Heart right ventricle (tissue), 16 donors: ENCODE results near the gene NOP9. TPM values are rescaled to one million over a fixed set of nuclear protein-coding genes. Genes with fewer than 3 reads are reported as not detected.

Experiments used
- ATAC-seq, 8 donors: fragments of 200-7000 bp; cut with Tn5 transposase; one replicate each; pipeline ENCODE4 v1.9.1; 2020; ENCODE audit warnings: mild to moderate bottlenecking in 8 of 8, moderate library complexity in 8 of 8, moderate number of reproducible peaks in 1 of 8
- DNase-seq, 2 donors: peaks; one replicate each; pipeline ENCODE4 v3.0.0-alpha.2; 2020
- H3K27ac ChIP-seq, 10 donors: fragments of 200-600 bp; sonication (generic) in 2 of 10; one replicate each; pipeline versions ENCODE4 v1.5.0 to v1.8.0; 2020 to 2022; ENCODE audit warnings: mild to moderate bottlenecking in 3 of 10
- H3K27me3 ChIP-seq, 7 donors: fragments of 200-600 bp; one replicate each; pipeline ENCODE4 v1.8.0; 2021 to 2022; ENCODE audit warnings: mild to moderate bottlenecking in 2 of 7
- H3K36me3 ChIP-seq, 9 donors: fragments of 200-600 bp; sonication (generic) in 1 of 9; one replicate each; pipeline versions ENCODE4 v1.5.0 to v1.8.0; 2020 to 2022; ENCODE audit warnings: mild to moderate bottlenecking in 2 of 9
- H3K4me1 ChIP-seq, 9 donors: fragments of 200-600 bp; sonication (generic) in 1 of 9; one replicate each; pipeline versions ENCODE4 v1.5.0 to v1.8.0; 2020 to 2022; ENCODE audit warnings: mild to moderate bottlenecking in 4 of 9
- H3K4me3 ChIP-seq, 10 donors: fragments of 200-600 bp; sonication (generic) in 2 of 10; one replicate each; pipeline versions ENCODE4 v1.5.0 to v1.8.0; 2020 to 2022; ENCODE audit warnings: mild to moderate bottlenecking in 7 of 10, moderate library complexity in 2 of 10
- H3K9me3 ChIP-seq, 11 donors: fragments of 200-600 bp in 10 of 11; sonication (generic) in 2 of 11; one replicate each; pipeline versions ENCODE4 v1.5.0 to v1.8.0; 2013 to 2022; ENCODE audit warnings: mild to moderate bottlenecking in 2 of 11, control low read depth in 1 of 11, moderate library complexity in 1 of 11
- WGBS, 2 donors: extraction: QIAGEN DNeasy Blood & Tissue Kit; methylation state at CpG; one replicate each; pipeline ENCODE4 v1.1.7; 2013; ENCODE audit warnings: inconsistent platforms in 1 of 2; 5-methylcytosine and 5-hydroxymethylcytosine counted together
- intact Hi-C, 10 donors: fragments of 100-400 bp; cut with DNase I; formaldehyde crosslinking; loops; one replicate each; pipeline versions ENCODE4 v1.11.1 to v1.14.2; 2022
- polyA plus RNA-seq, 2 donors: library from polyadenylated mRNA; stranded (reverse); fragments of 200-250 nt; gene quantifications; one replicate each; pipeline ENCODE4 v1.2.3, GENCODE V29; 2013
- total RNA-seq, 10 donors: library from RNA; stranded (reverse); fragmentation: NEBNext Ultra II Directional in 3 of 10; extraction: Animal tissue kit (Norgen Biotek cat#: 25700) in 3 of 10; gene quantifications; one replicate each; pipeline versions ENCODE4 v1.2.1 to v1.2.4, GENCODE V29; 2021 to 2023
- TF ChIP-seq, protein P1 (sequence below), 9 donors: fragments of 200-600 bp; sonication (generic) in 2 of 9; IDR thresholded peaks; one replicate each; pipeline versions ENCODE4 v1.5.0 to v1.8.0; 2021 to 2022; ENCODE audit warnings: antibody characterized with exemption in 9 of 9, mild to moderate bottlenecking in 5 of 9, moderate library complexity in 1 of 9
- donor health status: Arrhythmogenic right ventricular cardiomyopathy.
- donor health status: ischemic (EF 13 %, LVEDD 7.1; RV severe dilation, severe dysfunction).
- donor health status: healthy with polysubstance abuse.
- donor health status: DM: no; HTN: yes; CAD: no.
- donor health status: DM: no; HTN: no; CAD: no.
- donor health status: ischemic (EF 25% LVEDD 6.9; RV normal size, moderate dysfunction).
- donor health status: ischemic (EF 25% LVEDD 5.7; RV mildly dilated, moderate dysfunction).
- donor health status: healthy.
- donor health status: DM: yes; HTN: yes; CAD: no.
- donor health status: Ischemic cardiomyopathy.
- donor health status: ischemic (EF 35%, LVEDD 5.7; RV mildly dilated, moderate dysfunction).
- donor health status: nonischemic (EF 11% LVEDD 7.7; RV severe dilation, severe dysfunction).
- donor health status: DM: yes; HTN: yes; CAD: no.
- donor health status: PGD.
- donor health status: ischemic (EF 29% LVEDD 5.4; RV normal size, mild dysfunction).
- donor health status: nonischemic (EF 23%, LVEDD 6.1; RV moderate dilation, normal function).

Gene NOP9
- total and polyA plus RNA-seq, 12 donors: 10.7 to 31.9 (median 26.4) TPM

GRCh38 chr14:24277071-24277470 lies 22.6 kb upstream of the NOP9 start:
- 91% methylated on average over 6 of the region's 6 CpGs for WGBS, 2 donors
- ATAC-seq: no peak
- no peak overlapping the region for H3K4me3 ChIP-seq
- H3K27me3 ChIP-seq: no peaks in the 10 kb centered on the region
- TF ChIP-seq, protein P1, sequence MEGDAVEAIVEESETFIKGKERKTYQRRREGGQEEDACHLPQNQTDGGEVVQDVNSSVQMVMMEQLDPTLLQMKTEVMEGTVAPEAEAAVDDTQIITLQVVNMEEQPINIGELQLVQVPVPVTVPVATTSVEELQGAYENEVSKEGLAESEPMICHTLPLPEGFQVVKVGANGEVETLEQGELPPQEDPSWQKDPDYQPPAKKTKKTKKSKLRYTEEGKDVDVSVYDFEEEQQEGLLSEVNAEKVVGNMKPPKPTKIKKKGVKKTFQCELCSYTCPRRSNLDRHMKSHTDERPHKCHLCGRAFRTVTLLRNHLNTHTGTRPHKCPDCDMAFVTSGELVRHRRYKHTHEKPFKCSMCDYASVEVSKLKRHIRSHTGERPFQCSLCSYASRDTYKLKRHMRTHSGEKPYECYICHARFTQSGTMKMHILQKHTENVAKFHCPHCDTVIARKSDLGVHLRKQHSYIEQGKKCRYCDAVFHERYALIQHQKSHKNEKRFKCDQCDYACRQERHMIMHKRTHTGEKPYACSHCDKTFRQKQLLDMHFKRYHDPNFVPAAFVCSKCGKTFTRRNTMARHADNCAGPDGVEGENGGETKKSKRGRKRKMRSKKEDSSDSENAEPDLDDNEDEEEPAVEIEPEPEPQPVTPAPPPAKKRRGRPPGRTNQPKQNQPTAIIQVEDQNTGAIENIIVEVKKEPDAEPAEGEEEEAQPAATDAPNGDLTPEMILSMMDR (IDR thresholded peaks at IDR 0.05): no peak
- intact Hi-C loops: no loop called here
- no peaks in the 10 kb centered on the region for H3K36me3 ChIP-seq
- no peaks in the 10 kb centered on the region for H3K9me3 ChIP-seq
- H3K27ac ChIP-seq: peak overlapping the region in 1 of 10 donors; percentile 72
- no peak for DNase-seq
- peaks cover 0 to 100% (median 15%) of the 10 kb centered on the region in 9 donors for H3K4me1 ChIP-seq

DNA sequence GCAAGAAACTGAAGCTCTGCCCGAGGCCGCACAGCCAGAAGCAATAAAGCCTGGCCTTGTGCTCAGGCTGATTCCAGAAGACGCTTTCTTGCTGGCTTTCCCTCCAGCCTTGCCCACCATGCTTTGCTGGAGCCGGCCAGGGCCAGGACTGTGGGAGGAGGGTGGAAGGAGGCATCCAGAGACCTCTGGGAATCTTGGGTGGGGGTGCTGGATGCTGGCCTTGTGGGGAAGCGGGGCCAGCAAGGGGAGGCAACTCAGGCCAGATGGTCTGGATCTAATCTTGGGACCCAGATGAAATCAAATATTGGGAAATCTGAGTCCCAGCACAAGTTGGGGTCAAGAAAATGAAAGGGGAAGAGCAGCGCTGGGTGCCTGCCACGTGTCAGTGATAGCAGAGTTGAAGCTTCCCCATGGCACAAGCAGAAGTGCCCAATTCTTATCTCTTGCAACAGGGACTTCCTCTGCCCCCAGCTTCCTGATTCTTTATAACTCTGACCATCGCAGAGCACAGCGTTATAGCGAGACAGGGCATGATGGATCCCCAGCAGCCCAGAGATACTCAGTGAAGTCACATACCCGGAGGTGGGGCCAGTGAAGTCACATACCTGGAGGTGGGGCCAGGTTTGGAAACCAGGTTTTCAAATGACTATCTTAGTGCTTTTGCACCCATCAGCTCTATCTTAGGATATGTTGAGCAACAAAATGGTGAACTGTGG lies 21.9 kb upstream of the NOP9 start:
- DNase-seq: no peak
- no peaks in the 10 kb centered on the region for H3K27me3 ChIP-seq
- WGBS, 2 donors: 76 to 84% methylated on average over 11 of the region's 11 CpGs
- TF ChIP-seq, protein P1 (IDR thresholded peaks at IDR 0.05): no peak
- H3K9me3 ChIP-seq: no peaks in the 10 kb centered on the region
- H3K4me1 ChIP-seq: peaks cover 0 to 100% (median 15%) of the 10 kb centered on the region in 9 donors
- peak in 4 of 8 donors; percentile 5 to 46 (median 30) for ATAC-seq
- no peaks in the 10 kb centered on the region for H3K36me3 ChIP-seq
- intact Hi-C loops: no loop called here
- H3K4me3 ChIP-seq: no peak overlapping the region
- H3K27ac ChIP-seq: peak overlapping the region in 2 of 10 donors; percentile 31 to 72

GRCh38 chr14:24278424-24278823 lies 21.2 kb upstream of the NOP9 start:
- Histone ChIP-seq H3K27ac (peak overlapping the region in 2 of 10 donors; percentile 55 to 72), H3K36me3 (no peaks in the 10 kb centered on the region), H3K27me3 (no peaks in the 10 kb centered on the region), H3K9me3 (no peaks in the 10 kb centered on the region), H3K4me3 (no peak overlapping the region), H3K4me1 (peaks cover 0 to 94% (median 15%) of the 10 kb centered on the region in 9 donors)
- no peak for ATAC-seq
- TF ChIP-seq, protein P1 (IDR thresholded peaks at IDR 0.05): no peak
- no peak for DNase-seq
- intact Hi-C loops: no loop called here
- WGBS, 2 donors: 62% methylated on average over 5 of the region's 5 CpGs

DNA sequence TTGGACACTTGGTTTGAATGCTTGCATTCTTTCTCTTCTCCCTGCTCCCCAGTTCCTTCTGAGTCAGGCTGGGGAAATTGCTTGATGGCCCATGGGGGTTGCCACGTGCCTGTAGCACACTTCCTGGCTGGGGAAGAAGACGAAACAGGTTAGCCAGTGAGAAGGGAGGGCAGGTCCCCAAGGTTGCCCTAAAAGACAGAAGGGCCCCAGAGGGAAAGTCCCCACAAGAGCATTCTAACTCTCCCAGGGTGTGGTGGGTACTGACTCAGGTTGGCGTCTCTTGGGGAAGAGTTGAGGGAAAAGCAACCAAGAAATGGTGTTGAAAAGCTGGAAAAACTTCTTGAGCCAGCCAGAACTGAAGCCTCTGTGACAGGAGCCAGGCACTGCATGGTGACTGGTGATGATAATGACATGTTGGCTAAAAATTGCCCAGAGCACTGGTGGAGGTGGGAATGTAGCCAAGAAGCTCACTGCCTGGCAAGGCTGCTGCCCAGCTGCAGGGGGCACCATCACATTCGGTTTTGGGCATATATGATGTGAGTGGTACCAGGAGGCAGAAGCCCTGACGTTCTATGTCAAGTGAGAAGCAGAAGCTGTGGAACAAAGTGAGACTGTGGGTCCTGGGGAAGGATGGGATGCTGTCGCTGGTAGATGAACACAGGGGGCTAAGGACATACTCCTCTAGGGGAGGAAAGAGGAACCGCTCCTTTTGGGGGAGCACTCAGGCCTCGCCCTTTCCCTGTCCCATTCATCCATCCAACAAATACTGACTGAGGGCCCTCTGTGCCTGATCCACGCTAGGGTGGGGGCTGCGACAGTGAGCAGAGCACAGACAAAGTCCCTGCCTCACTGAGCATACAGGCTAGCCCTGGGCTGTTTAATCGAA lies 20.1 kb upstream of the NOP9 start:
- Histone ChIP-seq H3K4me3 (no peak overlapping the region), H3K27me3 (no peaks in the 10 kb centered on the region), H3K4me1 (peaks cover 0 to 83% (median 15%) of the 10 kb centered on the region in 9 donors), H3K27ac (peak overlapping the region in 8 of 10 donors; percentile 4 to 77 (median 64)), H3K9me3 (no peaks in the 10 kb centered on the region), H3K36me3 (no peaks in the 10 kb centered on the region)
- WGBS, 2 donors: 60 to 67% methylated on average over 11 of the region's 11 CpGs
- DNase-seq (peak; percentile 40 to 68), ATAC-seq (peak; percentile 55 to 90 (median 82))
- TF ChIP-seq, protein P1 (IDR thresholded peaks at IDR 0.05): peak in 8 of 9 donors; percentile 10 to 64 (median 48)
- intact Hi-C loops: no loop called here
